Progenitor cell of endocrine pancreas (in vitro differentiated cells): Measurements from ENCODE around the gene CMTM5. TPM values are rescaled to one million over a fixed set of nuclear protein-coding genes. Genes with fewer than 3 reads are reported as not detected.

Source experiments
- DNase-seq: peaks from one replicate; pipeline ENCODE4 v3.0.0; 2021; ENCODE audit warnings: low spot score; ENCODE audit not compliant: unreplicated experiment
- H3K27ac Mint-ChIP-seq: 2 replicates; pipeline ENCODE4 v1.8.0; 2021; ENCODE audit warnings: mild to moderate bottlenecking, moderate library complexity, mixed read lengths
- H3K27me3 Mint-ChIP-seq: 2 replicates; pipeline ENCODE4 v1.8.0; 2021; ENCODE audit warnings: mixed read lengths
- H3K36me3 Mint-ChIP-seq: 2 replicates; pipeline ENCODE4 v1.8.0; 2022; ENCODE audit warnings: mixed read lengths; ENCODE audit not compliant: insufficient read depth
- H3K4me1 Mint-ChIP-seq: 2 replicates; pipeline ENCODE4 v1.8.0; 2021; ENCODE audit warnings: low read depth, mixed read lengths
- H3K4me3 Mint-ChIP-seq: 2 replicates; pipeline ENCODE4 v1.8.0; 2021; ENCODE audit warnings: low read depth, mild to moderate bottlenecking, moderate library complexity, mixed read lengths
- H3K9me3 Mint-ChIP-seq: 2 replicates; pipeline ENCODE4 v1.8.0; 2021; ENCODE audit warnings: low read depth, mixed read lengths
- total RNA-seq: library from RNA; stranded (reverse); gene quantifications from 2 replicates; pipeline ENCODE4 v1.2.1, GENCODE V29; 2021
- TF ChIP-seq, protein P1 (sequence below): fragments of 200-600 bp; sonication (generic); IDR thresholded peaks from one replicate; pipeline ENCODE4 v1.5.0; 2021; ENCODE audit warnings: antibody characterized with exemption, mild to moderate bottlenecking; ENCODE audit not compliant: unreplicated experiment

Gene CMTM5
- total RNA-seq, 1 donor from 2014 or later, result not detected

DNA sequence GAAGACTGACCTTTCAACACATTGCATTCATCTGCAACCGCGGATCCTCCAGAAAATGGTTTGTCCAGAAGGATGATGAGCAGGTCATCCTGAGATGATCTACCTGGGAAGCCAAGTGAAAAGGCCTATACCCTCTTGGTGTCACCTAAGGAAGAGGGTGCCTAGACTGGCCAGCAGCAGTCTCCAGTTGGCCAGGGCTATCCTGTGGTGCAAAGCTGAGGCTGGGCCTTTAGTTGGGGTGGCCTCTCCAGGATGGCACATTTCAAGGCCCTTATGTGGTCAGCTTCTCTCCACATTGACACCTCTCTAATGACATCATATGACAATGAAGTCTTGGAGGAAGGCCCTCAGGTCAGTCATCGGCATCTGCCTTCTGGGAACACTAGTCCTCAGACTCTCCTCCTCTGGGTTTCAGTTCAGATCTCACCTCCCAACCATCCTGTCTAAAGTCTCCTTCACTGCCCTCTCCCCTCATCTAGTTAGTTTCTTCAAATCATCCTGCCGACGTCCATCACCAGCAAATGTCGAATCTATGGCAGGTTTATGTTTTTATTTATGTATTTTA, 20.9 kb upstream of the CMTM5 start:
- no peak overlapping the region for H3K4me3 Mint-ChIP-seq
- peaks cover 5% of the 10 kb centered on the region for H3K4me1 Mint-ChIP-seq
- no peak overlapping the region for H3K27ac Mint-ChIP-seq
- TF ChIP-seq, protein P1, sequence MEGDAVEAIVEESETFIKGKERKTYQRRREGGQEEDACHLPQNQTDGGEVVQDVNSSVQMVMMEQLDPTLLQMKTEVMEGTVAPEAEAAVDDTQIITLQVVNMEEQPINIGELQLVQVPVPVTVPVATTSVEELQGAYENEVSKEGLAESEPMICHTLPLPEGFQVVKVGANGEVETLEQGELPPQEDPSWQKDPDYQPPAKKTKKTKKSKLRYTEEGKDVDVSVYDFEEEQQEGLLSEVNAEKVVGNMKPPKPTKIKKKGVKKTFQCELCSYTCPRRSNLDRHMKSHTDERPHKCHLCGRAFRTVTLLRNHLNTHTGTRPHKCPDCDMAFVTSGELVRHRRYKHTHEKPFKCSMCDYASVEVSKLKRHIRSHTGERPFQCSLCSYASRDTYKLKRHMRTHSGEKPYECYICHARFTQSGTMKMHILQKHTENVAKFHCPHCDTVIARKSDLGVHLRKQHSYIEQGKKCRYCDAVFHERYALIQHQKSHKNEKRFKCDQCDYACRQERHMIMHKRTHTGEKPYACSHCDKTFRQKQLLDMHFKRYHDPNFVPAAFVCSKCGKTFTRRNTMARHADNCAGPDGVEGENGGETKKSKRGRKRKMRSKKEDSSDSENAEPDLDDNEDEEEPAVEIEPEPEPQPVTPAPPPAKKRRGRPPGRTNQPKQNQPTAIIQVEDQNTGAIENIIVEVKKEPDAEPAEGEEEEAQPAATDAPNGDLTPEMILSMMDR, result no peak
- peaks cover 4% of the 10 kb centered on the region for H3K9me3 Mint-ChIP-seq
- DNase-seq, result no peak
- H3K27me3 Mint-ChIP-seq, result peaks cover 28% of the 10 kb centered on the region
- H3K36me3 Mint-ChIP-seq, result peaks cover 9% of the 10 kb centered on the region

DNA sequence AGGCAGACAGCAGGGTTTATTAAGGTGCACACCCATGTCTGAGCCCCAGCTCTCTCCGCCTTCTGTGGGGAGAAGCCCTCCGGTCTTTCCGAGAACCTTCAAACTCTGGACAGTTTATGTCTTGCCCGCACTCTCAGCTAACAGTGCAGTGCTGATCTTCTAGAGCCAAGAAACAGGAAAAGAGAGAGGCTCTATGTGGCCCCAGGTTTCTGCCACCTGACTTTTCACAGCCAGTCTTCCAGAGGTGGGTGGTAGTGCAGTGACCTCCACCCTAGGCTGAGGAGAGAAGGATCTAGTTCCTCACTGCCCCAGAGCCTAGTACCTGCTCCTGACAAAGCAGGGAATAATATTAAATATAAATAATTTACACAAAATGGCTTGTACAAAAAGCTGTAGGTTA, 20.2 kb upstream of the CMTM5 start:
- Mint-ChIP-seq H3K4me1 (peaks cover 5% of the 10 kb centered on the region), H3K9me3 (no peaks in the 10 kb centered on the region), H3K36me3 (peaks cover 6% of the 10 kb centered on the region), H3K27ac (no peak overlapping the region), H3K27me3 (peaks cover 23% of the 10 kb centered on the region), H3K4me3 (no peak overlapping the region)
- TF ChIP-seq, protein P1, result no peak
- no peak for DNase-seq

DNA sequence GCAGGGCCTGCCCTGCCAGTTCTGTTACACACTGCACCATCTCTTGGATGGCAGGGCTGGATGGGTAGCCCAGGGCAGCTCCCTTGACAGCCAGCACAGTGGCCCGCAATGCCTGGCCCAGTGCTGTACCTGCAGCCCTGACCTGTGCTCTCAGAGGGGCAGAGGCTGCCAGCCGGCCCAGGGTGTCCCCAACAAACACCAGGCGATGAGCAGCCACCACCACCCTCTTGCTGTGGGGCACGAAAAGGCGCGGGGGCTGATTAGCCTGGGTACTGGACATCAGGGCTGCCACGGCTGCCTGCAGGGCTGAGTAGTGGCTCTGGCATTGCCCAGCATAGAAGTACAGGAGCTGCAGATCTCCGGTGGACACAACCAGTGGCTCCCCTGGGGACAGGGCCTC, 19.6 kb upstream of the CMTM5 start:
- peaks cover 8% of the 10 kb centered on the region for H3K4me1 Mint-ChIP-seq
- peaks cover 23% of the 10 kb centered on the region for H3K27me3 Mint-ChIP-seq
- H3K27ac Mint-ChIP-seq, result no peak overlapping the region
- no peak overlapping the region for H3K4me3 Mint-ChIP-seq
- no peak for DNase-seq
- TF ChIP-seq, protein P1, result no peak
- no peaks in the 10 kb centered on the region for H3K9me3 Mint-ChIP-seq
- H3K36me3 Mint-ChIP-seq, result peaks cover 6% of the 10 kb centered on the region

DNA sequence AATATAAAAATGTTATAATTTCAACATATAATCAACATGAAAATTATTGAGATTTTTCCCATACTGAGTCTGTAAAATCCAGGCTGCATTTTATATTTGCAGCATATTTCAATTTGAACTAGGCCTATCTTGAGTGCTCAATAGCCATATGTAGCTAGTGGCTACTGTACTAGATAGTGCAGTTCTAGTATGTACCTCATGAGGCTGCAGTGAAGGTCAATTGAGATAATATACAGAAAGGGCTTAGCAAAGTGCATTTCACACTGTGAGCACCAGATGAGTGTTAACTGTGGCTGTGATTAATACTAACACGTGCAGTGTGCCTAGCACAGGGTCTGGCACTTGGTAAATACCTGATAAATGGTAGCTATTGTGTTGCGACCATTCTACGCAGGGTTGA, 18.8 kb upstream of the CMTM5 start:
- Mint-ChIP-seq H3K27ac (no peak overlapping the region), H3K4me1 (peaks cover 10% of the 10 kb centered on the region), H3K4me3 (no peak overlapping the region), H3K36me3 (peaks cover 6% of the 10 kb centered on the region), H3K9me3 (no peaks in the 10 kb centered on the region), H3K27me3 (peaks cover 21% of the 10 kb centered on the region)
- TF ChIP-seq, protein P1, result no peak
- DNase-seq, result no peak

DNA sequence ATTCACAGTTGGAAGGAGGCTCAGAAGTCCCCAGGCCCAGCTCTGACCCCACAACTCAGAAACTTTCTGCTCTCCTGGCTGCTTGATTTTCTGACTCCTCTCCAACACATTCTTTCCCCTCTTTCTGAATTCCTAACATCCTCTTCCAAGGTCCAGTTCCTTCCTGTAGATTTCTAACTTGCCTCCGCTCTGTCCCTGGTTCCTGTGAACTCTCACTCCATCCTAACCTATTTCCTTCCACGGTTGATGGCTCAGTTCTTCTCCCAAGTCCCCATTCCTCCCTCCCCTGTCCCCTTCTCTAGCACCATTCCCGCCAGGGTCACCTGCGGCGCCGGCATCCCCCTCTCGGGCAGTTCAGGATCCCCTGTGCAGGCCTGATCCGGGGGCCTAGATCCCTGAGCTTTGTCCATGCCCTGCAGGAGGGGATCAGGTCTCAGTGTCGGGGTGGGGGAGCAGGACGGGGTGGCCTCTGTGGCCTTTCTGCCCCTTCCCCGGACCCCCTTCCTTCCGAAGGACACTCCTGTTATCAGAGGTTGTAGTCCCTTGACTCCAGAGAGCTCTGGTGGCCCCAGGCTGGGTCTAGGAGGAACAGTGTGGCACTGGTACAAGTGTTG, 18.2 kb upstream of the CMTM5 start:
- TF ChIP-seq, protein P1, result no peak
- H3K9me3 Mint-ChIP-seq, result no peaks in the 10 kb centered on the region
- H3K27me3 Mint-ChIP-seq, result peaks cover 15% of the 10 kb centered on the region
- H3K4me1 Mint-ChIP-seq, result peaks cover 10% of the 10 kb centered on the region
- DNase-seq, result no peak
- no peak overlapping the region for H3K27ac Mint-ChIP-seq
- no peak overlapping the region for H3K4me3 Mint-ChIP-seq
- H3K36me3 Mint-ChIP-seq, result peaks cover 6% of the 10 kb centered on the region
